WI38 (cell line): ENCODE results near the gene CHL1.

Experiments used
- H3K4me3 ChIP-seq: 2 replicates; pipeline ENCODE4 v1.5.1; 2011; ENCODE audit warnings: low read depth, mild to moderate bottlenecking, control low read depth, low read length
- TF ChIP-seq, protein P1 (sequence below): IDR thresholded peaks from 2 replicates; pipeline ENCODE4 v1.5.1; 2012; ENCODE audit warnings: low read depth, mild to moderate bottlenecking, control low read depth, low read length

CHL1 gene

GRCh38 chr3:297585-297984 is 101.0 kb downstream of the CHL1 start:
- no peak overlapping the region for H3K4me3 ChIP-seq
- TF ChIP-seq, protein P1, sequence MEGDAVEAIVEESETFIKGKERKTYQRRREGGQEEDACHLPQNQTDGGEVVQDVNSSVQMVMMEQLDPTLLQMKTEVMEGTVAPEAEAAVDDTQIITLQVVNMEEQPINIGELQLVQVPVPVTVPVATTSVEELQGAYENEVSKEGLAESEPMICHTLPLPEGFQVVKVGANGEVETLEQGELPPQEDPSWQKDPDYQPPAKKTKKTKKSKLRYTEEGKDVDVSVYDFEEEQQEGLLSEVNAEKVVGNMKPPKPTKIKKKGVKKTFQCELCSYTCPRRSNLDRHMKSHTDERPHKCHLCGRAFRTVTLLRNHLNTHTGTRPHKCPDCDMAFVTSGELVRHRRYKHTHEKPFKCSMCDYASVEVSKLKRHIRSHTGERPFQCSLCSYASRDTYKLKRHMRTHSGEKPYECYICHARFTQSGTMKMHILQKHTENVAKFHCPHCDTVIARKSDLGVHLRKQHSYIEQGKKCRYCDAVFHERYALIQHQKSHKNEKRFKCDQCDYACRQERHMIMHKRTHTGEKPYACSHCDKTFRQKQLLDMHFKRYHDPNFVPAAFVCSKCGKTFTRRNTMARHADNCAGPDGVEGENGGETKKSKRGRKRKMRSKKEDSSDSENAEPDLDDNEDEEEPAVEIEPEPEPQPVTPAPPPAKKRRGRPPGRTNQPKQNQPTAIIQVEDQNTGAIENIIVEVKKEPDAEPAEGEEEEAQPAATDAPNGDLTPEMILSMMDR, result no peak

- H3K4me3 ChIP-seq, result no peak overlapping the region
Observed at GRCh38 chr3:299590-300301, 103.2 kb downstream of the CHL1 start.

GRCh38 chr3:307182-307581 is 110.6 kb downstream of the CHL1 start:
- TF ChIP-seq, protein P1, result no peak
- H3K4me3 ChIP-seq, result no peak overlapping the region

More at GRCh38 chr3:299590-300301, 103.2 kb downstream of the CHL1 start:
- TF ChIP-seq, protein P1, result no peak

- H3K4me3 ChIP-seq, result no peak overlapping the region
- TF ChIP-seq, protein P1, result no peak
Observed at GRCh38 chr3:308597-309321, 112.2 kb downstream of the CHL1 start.

DNA sequence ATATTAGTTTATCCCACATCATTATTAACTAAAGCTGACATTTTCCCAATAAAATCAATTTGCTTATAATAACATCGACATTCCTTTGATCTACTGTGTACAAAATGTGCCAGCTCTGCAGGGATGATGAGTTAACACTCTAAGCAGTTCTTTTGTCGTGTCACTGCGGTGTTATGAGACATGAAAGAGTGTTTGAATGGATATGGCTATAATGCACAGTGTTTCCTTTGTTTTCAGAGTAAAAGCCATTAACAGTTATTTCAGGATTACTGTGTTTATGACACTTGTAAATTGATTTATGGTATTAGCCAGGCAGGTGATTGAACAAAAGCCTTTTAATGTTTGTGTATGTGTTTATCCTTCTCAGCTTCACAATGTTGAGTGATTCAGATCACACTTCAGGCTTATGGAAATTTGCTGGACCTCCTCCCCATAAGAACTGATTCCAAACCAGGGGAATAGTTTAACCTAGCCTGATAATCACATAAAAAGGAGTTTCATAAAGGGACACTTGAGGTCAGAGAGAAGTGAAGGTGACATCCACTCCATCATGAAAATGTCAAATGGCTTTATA is 115.7 kb downstream of the CHL1 start:
- H3K4me3 ChIP-seq, result no peak overlapping the region
- TF ChIP-seq, protein P1, result no peak

DNA sequence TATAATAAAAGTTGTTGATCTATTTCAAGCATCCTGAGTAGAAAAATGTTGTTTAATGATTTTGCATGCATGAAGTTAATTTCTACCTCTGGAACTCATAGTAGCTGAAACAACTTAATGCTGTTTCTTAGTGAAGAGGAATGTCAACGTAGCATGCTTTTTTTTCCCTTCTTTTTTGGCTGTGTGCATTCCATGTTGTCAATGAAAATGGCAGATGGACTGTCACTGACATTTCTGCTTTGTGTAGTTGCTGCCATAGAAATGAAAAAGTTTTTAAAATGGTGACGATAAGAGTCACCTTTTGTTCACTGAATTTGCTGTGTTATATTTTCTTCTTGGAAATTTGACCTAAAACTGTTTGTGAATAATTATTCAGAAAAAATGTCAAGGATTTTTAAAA is 116.3 kb downstream of the CHL1 start:
- TF ChIP-seq, protein P1, result no peak
- H3K4me3 ChIP-seq, result no peak overlapping the region

- TF ChIP-seq, protein P1, result no peak
- no peak overlapping the region for H3K4me3 ChIP-seq
Observed at GRCh38 chr3:317012-317411, 120.4 kb downstream of the CHL1 start.
